Stimulated activated CD4-positive, alpha-beta T cell treated with anti-CD3 and anti-CD28 coated beads, TNF-alpha, amount 100 ng/mL, for 48 hours (primary cell): ENCODE measurements around the gene CHST13.

ENCODE experiments used
- DNase-seq, 3 donors: peaks; one replicate each; pipeline ENCODE4 v3.0.0-alpha.2; 2020; ENCODE audit warnings: low read depth in 3 of 3

The CHST13 gene

GRCh38 chr3:126487151-126487771 is 36.7 kb upstream of the CHST13 start:
- DNase-seq: no peak

DNA sequence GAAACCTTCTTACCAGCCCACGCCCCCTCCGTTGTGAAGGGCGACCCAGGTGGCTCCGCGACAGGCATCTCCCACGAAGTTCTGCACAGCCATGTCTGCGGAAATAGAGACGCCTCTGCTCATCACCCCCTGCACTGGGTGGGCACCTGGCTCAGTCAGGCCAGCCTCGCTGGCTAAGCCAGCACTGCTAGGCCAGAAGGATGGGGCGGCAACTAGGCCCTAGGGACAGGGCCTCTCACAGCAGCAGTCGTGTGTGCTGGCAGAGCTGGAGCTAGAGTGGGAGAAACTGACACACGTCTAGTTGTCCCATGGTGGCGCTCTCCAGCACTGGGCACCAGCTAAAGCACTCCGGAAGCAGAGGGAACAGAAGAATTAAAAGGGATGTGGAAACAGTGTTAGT is 35.8 kb upstream of the CHST13 start:
- no peak for DNase-seq

- no peak for DNase-seq
Observed at GRCh38 chr3:126488886-126489569, 34.9 kb upstream of the CHST13 start.

- DNase-seq: no peak
Observed at GRCh38 chr3:126490619-126491018, 33.3 kb upstream of the CHST13 start.

- no peak for DNase-seq
Observed at GRCh38 chr3:126491221-126492013, 32.5 kb upstream of the CHST13 start.

DNA sequence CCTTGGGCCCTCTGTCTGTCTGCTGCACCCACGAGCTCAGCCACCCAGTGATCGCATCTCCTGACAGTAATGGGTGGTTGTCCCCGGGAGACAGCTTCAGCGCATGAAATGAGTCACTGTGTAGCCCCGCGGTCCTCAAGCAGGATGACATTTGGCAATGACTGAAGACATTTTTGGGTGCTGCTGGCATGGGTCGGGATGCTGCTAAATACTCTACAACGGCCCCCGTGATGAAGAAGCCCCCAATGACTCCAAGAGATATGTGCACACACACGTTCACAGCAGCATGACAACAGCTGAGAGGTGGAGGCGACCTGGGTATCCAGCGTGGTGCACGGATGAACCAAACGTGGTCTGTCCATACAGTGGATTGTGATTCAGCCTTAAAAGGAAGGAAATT is 30.9 kb upstream of the CHST13 start:
- DNase-seq: no peak

DNA sequence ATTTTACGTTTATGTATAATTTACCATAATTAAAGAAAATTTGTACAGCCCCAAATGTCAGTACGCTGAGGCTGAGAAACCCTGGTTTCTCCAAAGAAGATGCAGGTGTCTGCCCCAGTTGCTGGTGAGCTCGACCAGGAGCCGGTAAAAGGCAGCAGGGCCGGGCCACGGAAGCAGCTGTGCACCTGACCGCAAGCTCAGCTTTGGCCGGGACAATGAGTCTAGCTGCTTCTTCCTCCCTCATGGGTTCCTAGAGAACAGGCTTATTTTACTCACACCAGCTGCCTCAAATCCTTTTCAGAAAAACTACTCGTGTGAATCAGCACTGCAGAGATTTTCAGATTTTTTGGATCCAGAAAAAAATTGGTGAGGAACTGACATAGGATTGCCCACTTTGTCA is 30.2 kb upstream of the CHST13 start:
- DNase-seq: no peak

DNA sequence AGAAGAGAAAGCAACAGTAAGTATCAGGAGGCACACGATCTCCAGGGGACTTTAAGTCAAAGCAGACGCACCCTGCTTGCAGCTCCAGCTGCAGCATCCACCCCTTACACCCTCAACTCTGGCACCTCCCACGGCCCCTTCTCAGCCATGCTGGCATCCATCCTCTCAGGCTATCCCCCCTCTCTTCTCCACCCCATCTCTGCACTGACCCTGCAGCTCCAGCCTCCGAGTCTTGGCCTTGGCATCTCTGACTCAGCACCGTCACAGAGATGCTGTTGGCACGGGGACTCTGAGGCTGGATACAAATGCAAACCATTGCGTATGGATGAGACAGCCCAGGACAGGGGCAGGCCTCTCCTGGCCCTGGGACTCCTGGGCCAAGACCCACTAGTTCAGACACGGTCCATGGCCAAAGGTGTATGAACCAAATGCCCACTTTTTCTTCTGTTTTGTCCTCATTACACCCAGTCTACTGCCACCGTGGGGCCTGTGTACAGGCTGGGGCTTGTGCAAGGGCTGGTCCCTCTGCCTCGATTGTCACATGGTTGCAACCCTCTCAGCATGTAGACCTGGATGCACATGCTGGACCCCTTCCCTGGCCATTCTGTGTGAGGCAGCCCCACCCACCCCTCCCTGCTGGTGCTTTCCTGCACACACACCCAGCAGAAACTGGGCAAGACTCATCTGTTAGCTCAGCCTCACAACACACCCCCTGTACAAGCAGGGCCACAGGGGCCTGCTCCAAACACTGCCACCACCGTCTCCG is 29.6 kb upstream of the CHST13 start:
- DNase-seq: no peak

DNA sequence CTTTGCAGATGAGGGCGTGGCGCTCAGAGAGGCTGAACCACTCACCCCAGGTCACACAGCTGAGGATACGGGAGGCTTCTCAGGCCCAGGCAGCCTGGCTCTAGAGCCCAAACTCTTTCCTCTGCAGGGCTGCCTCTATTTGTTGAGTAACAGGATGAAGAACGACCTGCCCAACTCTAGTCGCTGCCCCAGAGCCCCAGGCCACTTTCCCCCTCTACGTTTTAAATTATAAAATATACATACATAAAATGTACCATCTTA is 29.1 kb upstream of the CHST13 start:
- no peak for DNase-seq

GRCh38 chr3:126495786-126496185 is 28.2 kb upstream of the CHST13 start:
- DNase-seq: no peak

DNA sequence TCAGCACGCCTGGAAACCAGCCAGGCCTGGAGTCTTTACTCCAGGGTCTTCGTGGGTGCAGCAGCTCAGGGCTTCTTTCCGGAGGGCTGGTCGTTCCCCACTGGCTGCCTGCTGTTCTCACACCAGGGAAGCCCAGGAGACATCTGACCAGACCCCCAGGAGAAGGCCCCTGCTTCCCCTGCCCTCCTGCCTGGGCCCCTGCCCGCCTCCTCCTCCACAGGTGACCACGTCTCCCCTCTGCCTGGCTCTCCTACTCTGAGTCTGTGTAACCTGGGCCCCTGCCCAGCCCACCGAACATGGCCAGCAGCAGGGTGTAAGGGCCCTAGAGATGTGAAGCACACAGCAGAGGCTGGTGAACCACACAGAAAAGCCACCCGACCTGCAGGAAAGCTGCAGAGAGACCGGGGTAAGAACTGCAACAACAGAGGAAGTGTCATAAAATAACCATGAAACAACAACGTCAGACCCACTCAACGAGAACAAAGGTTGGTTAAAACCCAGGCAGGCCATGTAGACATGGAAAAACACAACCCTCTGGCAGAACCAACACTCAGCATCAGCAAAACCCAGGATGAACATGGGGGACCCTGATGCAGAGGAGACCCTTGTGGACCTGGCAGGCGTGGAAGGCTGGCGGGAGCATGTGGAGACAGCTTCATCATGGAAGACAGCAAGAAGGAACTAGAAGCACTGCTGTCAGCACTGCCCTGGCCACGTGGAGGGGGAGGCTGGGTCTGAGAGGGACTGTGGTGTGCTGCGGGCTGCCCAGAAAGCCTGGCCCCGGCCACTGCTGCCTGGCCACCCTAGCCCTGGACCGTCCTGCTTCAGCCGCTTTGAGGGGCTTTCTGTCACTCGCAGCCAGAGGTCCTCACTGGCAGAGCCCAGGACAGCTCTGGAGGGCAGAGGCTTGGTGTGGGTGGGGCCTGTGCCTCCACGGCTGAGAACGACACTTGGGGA is 26.8 kb upstream of the CHST13 start:
- DNase-seq: no peak

- DNase-seq: no peak
Observed at GRCh38 chr3:126497956-126498355, 26.0 kb upstream of the CHST13 start.

DNA sequence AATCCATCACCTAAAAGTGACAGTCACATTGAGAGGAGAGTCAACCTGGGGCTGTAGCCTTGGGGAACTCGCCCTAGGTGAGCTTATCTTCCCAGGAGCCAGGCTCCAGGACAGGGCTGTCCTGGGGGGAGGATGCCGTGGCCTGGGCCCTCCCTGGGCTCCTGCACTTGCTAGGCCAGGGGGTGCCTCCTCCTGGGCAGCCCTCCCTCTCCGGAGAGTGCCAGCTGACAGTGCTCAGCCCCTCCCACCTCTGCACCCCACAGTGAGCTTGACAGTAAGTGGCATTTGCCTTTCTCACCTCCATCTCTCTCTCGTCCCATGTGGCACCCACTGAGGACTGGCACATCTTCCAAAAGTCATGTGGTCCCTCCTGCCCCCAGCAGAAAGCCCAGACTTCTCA is 25.5 kb upstream of the CHST13 start:
- DNase-seq: no peak

- DNase-seq: no peak
Observed at GRCh38 chr3:126498929-126499328, 25.0 kb upstream of the CHST13 start.

GRCh38 chr3:126499401-126499800 is 24.6 kb upstream of the CHST13 start:
- DNase-seq: no peak

GRCh38 chr3:126500016-126500415 is 23.9 kb upstream of the CHST13 start:
- no peak for DNase-seq

DNA sequence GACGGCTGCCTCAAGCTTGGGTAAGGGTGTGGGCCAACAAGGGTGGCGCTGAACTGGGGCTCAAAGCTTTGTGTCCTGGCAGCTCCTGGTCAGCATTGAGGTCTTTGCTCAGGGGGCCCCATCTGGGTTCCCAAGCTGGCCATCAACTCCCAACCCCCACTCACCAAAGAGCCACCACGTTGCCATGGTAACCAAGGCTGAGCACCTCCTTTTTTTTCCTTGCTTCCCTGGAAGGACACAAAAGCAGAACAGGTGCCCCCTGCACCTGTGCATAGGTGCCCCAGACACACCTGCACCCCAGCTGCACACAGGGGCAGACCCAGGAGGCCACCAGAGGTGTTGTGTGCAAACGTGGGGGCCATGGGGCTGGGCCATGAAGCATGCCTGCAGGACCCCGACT is 22.9 kb upstream of the CHST13 start:
- no peak for DNase-seq

DNA sequence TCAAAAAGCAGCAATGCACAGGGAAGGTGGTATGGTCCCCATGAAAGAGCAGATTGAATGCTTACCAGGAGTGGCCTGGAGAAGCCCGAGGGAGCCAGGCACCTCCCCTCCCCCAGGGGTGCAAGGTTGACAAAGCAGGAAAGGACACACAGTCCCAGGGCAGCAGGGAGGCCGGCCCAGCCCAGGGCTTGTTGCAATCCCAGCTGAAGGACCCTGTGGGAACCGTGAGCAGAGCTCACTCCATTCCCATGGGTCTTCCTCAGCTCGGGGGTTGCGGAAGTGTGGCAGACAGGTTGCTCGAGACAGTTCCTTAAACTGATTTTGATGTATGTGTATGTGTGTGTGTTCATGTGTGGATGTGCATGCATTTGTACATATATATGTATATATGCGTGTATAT is 22.2 kb upstream of the CHST13 start:
- no peak for DNase-seq

GRCh38 chr3:126502656-126503055 is 21.3 kb upstream of the CHST13 start:
- DNase-seq: no peak

- DNase-seq: no peak
Observed at GRCh38 chr3:126503701-126504100, 20.3 kb upstream of the CHST13 start.

- DNase-seq: no peak
Observed at GRCh38 chr3:126507886-126508285, 16.1 kb upstream of the CHST13 start.
